Renal pelvis (tissue), 4 donors: ENCODE data around the gene SMYD3. TPM values are rescaled to one million over a fixed set of nuclear protein-coding genes. Genes with fewer than 3 reads are reported as not detected.

Source experiments
- DNase-seq: peaks from one replicate; pipeline ENCODE4 v3.0.0-alpha.2; 2013
- polyA plus RNA-seq, 3 donors: library from polyadenylated mRNA; unstranded; fragments of 120-200 nt; gene quantifications; one replicate each; pipeline ENCODE4 v1.2.1, GENCODE V29; 2013; ENCODE audit not compliant: insufficient read length in 3 of 3

The SMYD3 gene
- polyA plus RNA-seq, 3 donors: 25.8 to 30.3 (median 26.1) TPM

- DNase-seq: no peak
Observed at GRCh38 chr1:245873883-245874671, 633.0 kb downstream of the SMYD3 start.

- DNase-seq: no peak
Observed at GRCh38 chr1:245873068-245873467, 634.0 kb downstream of the SMYD3 start.

GRCh38 chr1:245872475-245872874 is 634.6 kb downstream of the SMYD3 start:
- no peak for DNase-seq

- DNase-seq: no peak
Observed at GRCh38 chr1:245871915-245872314, 635.2 kb downstream of the SMYD3 start.

- no peak for DNase-seq
Observed at GRCh38 chr1:245871191-245871590, 635.9 kb downstream of the SMYD3 start.

GRCh38 chr1:245870698-245871097 is 636.4 kb downstream of the SMYD3 start:
- no peak for DNase-seq

- no peak for DNase-seq
Observed at GRCh38 chr1:245869847-245870246, 637.2 kb downstream of the SMYD3 start.

GRCh38 chr1:245867738-245868137 is 639.3 kb downstream of the SMYD3 start:
- no peak for DNase-seq

GRCh38 chr1:245864872-245865271 is 642.2 kb downstream of the SMYD3 start:
- no peak for DNase-seq

GRCh38 chr1:245863566-245864184 is 643.4 kb downstream of the SMYD3 start:
- DNase-seq: no peak

GRCh38 chr1:245862812-245863540 is 644.1 kb downstream of the SMYD3 start:
- no peak for DNase-seq

GRCh38 chr1:245860657-245861544 is 646.2 kb downstream of the SMYD3 start:
- no peak for DNase-seq

GRCh38 chr1:245859493-245860114 is 647.5 kb downstream of the SMYD3 start:
- DNase-seq: no peak

GRCh38 chr1:245858722-245859492 is 648.2 kb downstream of the SMYD3 start:
- no peak for DNase-seq

- no peak for DNase-seq
Observed at GRCh38 chr1:245858022-245858721, 648.9 kb downstream of the SMYD3 start.

GRCh38 chr1:245856944-245857531 is 650.0 kb downstream of the SMYD3 start:
- DNase-seq: no peak

GRCh38 chr1:245855846-245856730 is 651.0 kb downstream of the SMYD3 start:
- DNase-seq: no peak

- no peak for DNase-seq
Observed at GRCh38 chr1:245853291-245853690, 653.8 kb downstream of the SMYD3 start.
